Epithelial cell of esophagus (primary cell): ENCODE results near the gene CMBL.

Experiments used
- DNase-seq: peaks from one replicate; pipeline ENCODE4 v3.0.0; 2010; ENCODE audit warnings: low read depth
- H3K4me3 ChIP-seq: 2 replicates; pipeline ENCODE4 v1.5.1; 2011; ENCODE audit warnings: mild to moderate bottlenecking, low read length, control low read depth
- TF ChIP-seq, protein P1 (sequence below): IDR thresholded peaks from 2 replicates; pipeline ENCODE4 v1.5.1; 2011; ENCODE audit warnings: low read depth, mild to moderate bottlenecking, low read length, control low read depth, inconsistent platforms; ENCODE audit not compliant: insufficient read depth; ENCODE audit errors: missing control alignments

The CMBL gene

DNA sequence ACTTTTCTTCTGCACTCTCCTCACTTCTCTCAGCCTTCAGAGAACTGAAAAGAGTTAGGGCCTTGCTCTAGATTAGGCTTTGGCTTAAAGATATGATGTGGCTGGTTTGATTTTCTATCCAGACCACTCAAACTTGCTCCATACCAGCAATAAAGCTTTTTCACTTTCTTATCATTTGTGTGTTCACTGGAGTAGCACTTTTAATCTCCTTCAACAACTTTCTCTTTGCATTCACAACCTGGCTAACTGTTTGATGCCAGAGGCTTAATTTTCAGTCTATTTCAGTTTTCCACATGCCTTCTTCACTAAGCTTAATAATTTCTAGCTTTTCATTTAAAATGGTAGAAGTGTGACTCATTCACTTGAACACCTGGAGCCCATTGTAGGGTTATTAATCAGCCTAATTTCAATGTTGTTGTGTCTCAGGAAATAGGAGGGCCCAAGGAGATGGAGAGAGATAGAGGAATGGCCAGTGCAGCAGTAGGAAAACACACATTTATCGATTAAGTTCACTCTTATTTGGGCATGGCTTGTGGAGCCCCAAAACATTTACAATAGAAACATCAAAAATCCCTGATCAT is 64.0 kb downstream of the CMBL start:
- no peak overlapping the region for H3K4me3 ChIP-seq
- TF ChIP-seq, protein P1, sequence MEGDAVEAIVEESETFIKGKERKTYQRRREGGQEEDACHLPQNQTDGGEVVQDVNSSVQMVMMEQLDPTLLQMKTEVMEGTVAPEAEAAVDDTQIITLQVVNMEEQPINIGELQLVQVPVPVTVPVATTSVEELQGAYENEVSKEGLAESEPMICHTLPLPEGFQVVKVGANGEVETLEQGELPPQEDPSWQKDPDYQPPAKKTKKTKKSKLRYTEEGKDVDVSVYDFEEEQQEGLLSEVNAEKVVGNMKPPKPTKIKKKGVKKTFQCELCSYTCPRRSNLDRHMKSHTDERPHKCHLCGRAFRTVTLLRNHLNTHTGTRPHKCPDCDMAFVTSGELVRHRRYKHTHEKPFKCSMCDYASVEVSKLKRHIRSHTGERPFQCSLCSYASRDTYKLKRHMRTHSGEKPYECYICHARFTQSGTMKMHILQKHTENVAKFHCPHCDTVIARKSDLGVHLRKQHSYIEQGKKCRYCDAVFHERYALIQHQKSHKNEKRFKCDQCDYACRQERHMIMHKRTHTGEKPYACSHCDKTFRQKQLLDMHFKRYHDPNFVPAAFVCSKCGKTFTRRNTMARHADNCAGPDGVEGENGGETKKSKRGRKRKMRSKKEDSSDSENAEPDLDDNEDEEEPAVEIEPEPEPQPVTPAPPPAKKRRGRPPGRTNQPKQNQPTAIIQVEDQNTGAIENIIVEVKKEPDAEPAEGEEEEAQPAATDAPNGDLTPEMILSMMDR = no peak
- DNase-seq = peak; percentile 51

DNA sequence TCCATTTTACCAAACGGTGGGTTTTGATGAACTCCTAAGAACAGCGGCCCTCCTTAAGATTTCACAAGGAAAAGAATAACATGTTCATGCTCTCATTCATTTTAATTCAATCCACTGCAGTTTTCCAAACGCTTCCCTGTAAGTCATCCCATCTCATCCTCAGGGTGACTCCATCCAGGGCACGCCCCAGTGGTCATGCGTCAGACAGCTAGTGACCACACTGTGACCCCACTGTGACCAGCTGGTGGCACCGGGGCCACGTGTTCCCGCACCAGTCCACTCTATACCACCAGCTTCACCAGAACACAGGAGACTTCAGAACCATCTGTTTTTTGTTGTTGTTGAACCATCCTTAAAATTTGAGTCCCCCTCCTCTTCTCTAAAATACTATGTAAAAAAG is 72.4 kb downstream of the CMBL start:
- DNase-seq = no peak
- no peak overlapping the region for H3K4me3 ChIP-seq
- TF ChIP-seq, protein P1 = no peak

DNA sequence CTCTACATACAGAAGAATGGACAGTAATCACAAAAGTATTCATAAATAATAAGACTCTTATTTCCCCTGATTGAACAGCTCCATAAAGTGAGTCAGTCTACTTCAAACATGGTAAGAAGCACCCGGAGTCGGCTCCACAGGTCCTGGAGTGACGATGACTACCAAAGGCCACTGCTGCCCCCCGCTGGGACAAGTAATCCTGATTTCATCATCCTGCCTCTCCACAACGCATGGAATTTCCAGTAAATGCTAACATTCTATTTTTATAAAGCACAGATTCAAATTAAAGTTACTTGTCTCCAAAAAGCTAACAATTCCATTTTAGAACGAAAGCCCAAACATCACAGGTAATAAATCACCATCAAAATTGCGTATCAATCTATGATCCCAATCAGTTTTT is 74.2 kb downstream of the CMBL start:
- DNase-seq = peak; percentile 58
- TF ChIP-seq, protein P1 = no peak
- H3K4me3 ChIP-seq = no peak overlapping the region

DNA sequence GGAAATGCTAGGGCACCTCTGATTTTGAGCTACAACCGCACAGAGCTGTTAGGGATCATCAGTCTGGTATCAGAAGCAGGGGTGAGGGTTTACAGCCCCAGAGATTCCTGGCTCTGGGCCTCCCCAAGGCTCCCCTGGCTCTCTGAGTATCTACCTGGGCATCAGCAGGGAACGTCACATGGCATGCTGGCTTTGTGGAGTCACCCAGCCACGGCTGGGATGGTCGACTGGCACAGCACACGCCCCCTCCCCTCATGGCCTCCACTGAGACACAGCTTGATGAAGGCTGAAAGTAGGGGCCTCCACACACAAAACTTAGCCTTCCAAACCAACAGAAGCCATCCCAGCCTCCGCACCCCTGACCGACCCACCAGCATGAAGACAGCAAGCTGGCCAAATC is 74.7 kb downstream of the CMBL start:
- TF ChIP-seq, protein P1 = no peak
- no peak overlapping the region for H3K4me3 ChIP-seq
- DNase-seq = no peak

DNA sequence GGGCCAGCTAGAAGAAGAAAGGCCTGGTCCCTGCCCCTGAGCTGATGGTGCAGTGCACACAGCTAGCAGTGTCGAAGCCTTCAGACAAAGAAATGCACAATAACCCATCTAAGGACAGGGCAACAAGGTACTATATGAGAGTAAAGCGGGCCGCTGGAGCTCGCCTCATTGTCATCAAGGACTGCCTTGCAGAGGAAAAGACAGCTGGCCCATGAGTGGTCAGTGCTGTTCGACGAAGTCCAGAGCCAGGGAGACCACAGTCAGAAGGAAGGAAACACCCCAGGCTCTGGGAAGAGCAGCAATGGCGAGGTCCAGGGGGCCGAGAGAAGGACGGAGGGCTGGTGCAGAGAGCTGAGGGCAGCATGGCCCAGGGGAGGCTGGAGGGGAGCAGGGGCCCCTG is 75.3 kb downstream of the CMBL start:
- H3K4me3 ChIP-seq = no peak overlapping the region
- TF ChIP-seq, protein P1 = no peak
- DNase-seq = no peak

DNA sequence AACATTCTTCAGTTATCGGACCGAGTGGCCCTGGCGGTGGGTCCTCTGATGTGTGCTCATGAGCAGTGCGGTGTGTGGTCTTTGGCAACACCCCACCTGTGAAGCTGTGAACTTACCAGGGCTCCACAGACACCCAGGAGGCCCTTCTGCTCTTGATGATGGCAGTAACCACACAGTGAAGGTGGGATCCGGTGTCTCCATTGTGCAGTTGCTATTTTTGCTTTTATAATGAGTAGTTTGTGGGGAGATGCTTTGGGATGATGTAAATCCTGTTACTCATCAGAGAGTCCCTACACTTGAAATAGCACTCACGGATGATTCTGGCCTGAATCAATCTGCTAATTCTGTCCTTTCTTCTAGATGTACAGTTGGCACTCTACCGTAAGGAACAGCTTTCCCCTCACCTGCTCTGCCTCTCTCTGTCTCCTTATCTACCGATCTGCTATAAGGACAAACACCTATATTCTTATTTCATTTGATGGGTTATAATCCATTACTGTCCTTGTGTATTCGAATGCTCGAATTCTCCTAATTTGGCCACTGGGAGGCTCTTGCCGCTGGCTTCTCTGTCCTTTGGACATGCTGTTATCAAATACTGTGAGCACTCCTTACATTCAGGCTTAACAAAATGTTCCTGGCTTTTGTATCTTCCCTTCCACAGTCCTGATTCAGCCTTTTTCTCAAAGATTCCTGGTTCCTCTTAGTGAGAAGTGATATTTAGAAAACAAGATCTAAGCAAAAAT is 78.2 kb downstream of the CMBL start:
- H3K4me3 ChIP-seq = no peak overlapping the region
- peak; percentile 14 for DNase-seq
- TF ChIP-seq, protein P1 = peak; percentile 33

DNA sequence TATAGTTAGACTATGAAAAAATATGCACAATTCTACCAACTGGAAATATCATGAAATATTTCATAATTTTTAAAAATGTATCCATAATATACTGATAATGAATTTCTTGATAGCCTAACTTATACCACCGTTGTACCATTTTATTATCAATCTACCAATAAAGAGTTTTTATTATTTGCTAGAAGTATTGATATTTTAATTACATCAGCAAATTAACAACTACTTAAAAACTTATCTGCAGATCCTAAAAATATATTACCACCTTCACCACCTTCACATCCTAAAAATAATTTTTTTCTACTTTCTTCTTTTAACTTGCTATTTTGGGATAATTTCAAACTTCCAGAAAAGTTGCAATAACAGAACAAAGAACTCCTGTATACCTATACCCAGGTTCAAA is 79.4 kb downstream of the CMBL start:
- DNase-seq = no peak
- no peak overlapping the region for H3K4me3 ChIP-seq
- TF ChIP-seq, protein P1 = no peak
